GM19023 (cell line): ENCODE results near the gene CYP11A1.
A peak's percentile ranks its signal among the peaks of the same experiment; 100 is the strongest.

Source experiments
- ATAC-seq: cut with Tn5 transposase; IDR thresholded peaks from one replicate; pipeline ENCODE4 v1.9.1; 2021; ENCODE audit warnings: mild to moderate bottlenecking, moderate library complexity; ENCODE audit not compliant: unreplicated experiment

CYP11A1 gene

GRCh38 chr15:74389241-74390048 lies 22.0 kb upstream of the CYP11A1 start:
- ATAC-seq = no peak

- ATAC-seq = no peak
Measured at GRCh38 chr15:74388363-74388951, 21.0 kb upstream of the CYP11A1 start.

GRCh38 chr15:74387621-74388362 lies 20.3 kb upstream of the CYP11A1 start:
- ATAC-seq = no peak

GRCh38 chr15:74387141-74387541 lies 19.7 kb upstream of the CYP11A1 start:
- no peak for ATAC-seq

GRCh38 chr15:74386496-74387140 lies 19.2 kb upstream of the CYP11A1 start:
- no peak for ATAC-seq

- no peak for ATAC-seq
Measured at GRCh38 chr15:74385733-74386132, 18.3 kb upstream of the CYP11A1 start.

- ATAC-seq = peak; percentile 60
Measured at GRCh38 chr15:74384881-74385643, 17.6 kb upstream of the CYP11A1 start.

GRCh38 chr15:74384566-74384880 lies 17.1 kb upstream of the CYP11A1 start:
- ATAC-seq = no peak

- peak; percentile 44 for ATAC-seq
Measured at GRCh38 chr15:74383695-74384565, 16.5 kb upstream of the CYP11A1 start.

- ATAC-seq = peak; percentile 6
Measured at GRCh38 chr15:74383286-74383685, 15.8 kb upstream of the CYP11A1 start.

- ATAC-seq = peak; percentile 27
Measured at GRCh38 chr15:74382004-74382816, 14.8 kb upstream of the CYP11A1 start.

GRCh38 chr15:74381481-74381880 lies 14.0 kb upstream of the CYP11A1 start:
- no peak for ATAC-seq

GRCh38 chr15:74381190-74381453 lies 13.7 kb upstream of the CYP11A1 start:
- no peak for ATAC-seq

- no peak for ATAC-seq
Measured at GRCh38 chr15:74380361-74381189, 13.1 kb upstream of the CYP11A1 start.

- no peak for ATAC-seq
Measured at GRCh38 chr15:74378848-74379247, 11.4 kb upstream of the CYP11A1 start.

GRCh38 chr15:74377831-74378766 lies 10.7 kb upstream of the CYP11A1 start:
- ATAC-seq = no peak
